ENCODE data around the gene NUB1.
"Not testable (repeated sequence)": the region's sequence is repeated elsewhere in the genome, so short reads cannot be mapped to it uniquely, and the experiment has no call there.

Gene NUB1, protein sequence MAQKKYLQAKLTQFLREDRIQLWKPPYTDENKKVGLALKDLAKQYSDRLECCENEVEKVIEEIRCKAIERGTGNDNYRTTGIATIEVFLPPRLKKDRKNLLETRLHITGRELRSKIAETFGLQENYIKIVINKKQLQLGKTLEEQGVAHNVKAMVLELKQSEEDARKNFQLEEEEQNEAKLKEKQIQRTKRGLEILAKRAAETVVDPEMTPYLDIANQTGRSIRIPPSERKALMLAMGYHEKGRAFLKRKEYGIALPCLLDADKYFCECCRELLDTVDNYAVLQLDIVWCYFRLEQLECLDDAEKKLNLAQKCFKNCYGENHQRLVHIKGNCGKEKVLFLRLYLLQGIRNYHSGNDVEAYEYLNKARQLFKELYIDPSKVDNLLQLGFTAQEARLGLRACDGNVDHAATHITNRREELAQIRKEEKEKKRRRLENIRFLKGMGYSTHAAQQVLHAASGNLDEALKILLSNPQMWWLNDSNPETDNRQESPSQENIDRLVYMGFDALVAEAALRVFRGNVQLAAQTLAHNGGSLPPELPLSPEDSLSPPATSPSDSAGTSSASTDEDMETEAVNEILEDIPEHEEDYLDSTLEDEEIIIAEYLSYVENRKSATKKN

DNA sequence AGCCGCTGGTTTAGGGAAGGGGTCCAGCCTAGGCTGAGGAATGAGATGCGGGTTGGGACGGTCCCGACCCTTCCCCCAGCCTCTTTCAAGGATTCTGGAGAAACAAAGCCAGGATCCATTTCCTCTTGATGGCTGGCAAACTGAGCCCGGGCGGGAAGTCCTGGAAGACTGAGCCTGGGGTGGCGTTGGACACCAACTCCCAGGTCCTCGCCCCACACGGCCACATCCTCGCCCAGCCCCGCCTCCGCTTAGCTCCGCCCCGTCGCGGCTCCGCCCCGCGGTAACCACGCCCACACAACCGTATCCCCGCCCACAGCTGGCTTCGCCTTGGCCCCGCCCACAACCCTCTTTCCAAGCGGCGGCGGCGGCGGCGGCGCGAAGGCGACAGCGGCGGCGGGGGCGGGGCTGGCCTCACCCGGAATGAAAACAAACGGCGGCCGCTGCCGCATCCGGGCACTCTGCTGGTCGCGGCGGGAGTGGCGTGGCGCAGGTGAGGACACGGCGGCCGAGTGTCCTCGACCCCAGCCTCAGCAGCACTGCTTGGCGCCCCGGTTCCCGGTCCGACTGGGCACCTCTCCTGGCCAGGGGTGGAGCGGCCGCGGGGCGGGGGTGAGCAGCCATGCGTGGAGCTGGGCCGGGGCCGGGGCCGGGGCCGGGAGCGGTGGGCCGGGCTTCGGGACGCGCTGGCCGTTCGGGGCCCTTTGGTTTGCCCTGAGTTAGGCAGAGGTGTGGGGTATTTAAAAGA is at the start of gene NUB1:
Gene NUB1 (plus strand): TSS at position 456 of the 745 bp plus-strand sequence. CDS start 3,538 bp downstream, outside the sequence.
- DNase-seq: peak; percentile 93 to 98

DNA sequence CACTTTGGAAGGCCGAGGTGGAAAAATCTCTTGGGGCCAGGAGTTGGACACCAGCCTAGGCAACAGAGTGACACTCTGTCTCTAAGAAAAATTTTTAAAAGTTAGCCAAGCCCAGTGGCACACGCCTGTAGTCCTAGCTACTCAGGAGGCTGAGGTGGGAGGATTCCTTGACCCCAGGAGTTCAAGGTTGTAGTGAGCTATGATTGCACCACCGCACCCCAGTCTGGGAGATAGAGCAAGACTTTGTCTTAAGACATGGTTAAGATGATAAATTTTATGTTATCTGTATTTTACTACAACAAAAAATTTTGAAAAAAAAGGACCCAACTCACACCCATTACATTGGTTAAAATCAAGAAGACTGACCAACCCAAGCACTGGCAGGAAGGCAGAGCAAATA is 48.8 kb upstream of the NUB1 start:
- DNase-seq: no peak

DNA sequence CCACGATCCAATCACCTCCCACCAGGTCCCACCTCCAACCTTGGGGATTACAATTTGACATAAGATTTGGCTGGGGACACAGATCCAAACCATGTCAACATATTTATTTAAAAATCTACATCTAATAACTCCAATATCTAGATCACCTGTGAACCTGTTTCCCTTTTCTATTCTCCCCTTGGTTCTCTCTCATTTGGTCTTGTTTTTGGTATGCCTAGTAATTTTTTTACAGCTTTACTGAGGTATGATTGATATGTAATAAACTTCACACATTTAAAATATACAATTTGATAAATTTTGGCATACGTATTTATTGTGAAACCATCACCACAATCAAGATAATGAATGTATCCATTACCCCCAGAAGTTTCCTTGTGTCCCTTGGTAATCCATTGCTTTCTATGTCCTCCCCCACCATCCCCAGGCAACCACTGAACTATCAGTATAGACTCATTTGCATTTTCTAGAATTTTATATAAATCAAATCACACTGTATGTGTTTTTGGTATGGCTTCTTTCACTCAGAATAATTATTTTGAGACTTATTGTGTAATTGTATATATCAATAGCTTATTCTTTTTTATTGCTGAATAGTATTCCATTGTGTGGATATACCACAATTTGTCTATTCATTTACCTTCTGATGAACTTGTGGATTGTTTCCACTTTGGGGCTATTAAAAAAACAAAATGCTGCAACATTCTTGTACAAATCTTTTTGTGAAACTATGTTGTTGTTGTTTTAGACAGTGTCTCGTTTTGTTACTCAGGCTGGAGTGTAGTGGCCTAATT is 45.2 kb upstream of the NUB1 start:
- DNase-seq: no peak

DNA sequence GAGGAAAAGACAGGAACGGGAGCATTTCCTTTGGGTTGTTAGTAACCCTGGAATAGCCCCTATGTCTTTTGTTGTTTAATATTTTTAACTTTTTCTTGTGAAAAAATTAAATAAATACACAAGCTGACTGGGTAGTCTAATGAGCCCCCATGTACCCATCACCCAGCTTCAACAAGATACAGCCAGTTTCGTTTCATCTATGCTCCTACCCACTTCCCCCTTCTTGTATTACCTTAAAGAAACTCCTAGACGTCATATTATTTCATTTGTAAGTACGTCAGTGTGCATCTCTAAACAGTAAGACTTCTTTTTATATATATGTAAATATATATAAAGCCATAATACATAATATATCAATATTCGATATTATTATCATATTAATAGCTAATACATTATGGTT is 42.8 kb upstream of the NUB1 start:
- no peak for DNase-seq

DNA sequence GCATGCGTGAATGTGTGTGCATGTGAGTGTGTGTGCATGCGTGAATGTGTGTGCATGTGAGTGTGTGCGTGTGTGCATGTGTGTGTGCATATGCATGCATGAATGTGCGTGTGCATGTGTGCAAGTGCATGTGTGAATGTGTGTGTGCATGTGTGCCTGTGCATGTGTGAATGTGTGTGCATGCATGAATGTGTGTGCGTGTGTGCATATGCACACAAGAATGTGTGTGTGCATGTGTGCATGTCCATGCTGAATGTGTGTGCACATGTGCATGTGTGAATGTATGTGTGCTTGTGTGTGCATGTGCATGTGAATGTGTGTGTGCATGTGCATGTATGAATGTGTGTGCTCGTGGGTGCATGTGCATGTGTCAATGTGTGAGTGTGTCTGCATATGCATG is 42.1 kb upstream of the NUB1 start:
- DNase-seq: no peak

DNA sequence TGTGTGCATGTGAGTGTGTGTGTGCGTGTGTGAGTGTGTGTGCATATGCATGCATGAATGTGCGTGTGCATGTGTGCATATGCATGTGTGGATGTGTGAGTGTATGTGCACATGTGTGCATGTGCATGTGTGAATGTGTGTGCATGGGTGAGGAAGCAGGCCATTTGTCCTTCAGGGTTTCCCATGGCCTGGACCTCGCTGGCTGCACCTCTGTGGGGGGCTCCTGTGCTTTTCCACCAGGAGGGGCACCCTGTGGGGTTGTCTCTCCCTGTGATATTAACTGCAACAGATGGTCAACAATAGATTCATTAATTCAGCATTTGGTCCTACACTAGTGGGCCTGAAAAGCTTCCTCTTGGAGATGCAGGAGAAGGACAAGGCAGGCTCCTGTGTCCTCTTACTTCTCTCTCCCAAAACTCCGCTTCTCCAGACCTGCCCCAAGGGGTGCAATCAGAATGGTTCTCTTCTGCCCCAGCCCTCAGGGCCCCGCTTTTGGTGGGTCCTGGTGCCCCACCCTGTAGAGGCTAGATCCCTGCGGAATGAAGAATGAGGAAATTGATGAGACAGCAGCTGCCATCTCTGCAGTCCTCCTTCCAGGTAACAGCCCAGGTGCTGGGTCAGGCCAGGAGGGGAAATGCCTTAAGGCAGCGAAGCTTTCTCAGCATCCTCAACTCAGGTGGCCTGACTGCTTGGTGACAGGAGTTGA is 41.5 kb upstream of the NUB1 start:
- no peak for DNase-seq

DNA sequence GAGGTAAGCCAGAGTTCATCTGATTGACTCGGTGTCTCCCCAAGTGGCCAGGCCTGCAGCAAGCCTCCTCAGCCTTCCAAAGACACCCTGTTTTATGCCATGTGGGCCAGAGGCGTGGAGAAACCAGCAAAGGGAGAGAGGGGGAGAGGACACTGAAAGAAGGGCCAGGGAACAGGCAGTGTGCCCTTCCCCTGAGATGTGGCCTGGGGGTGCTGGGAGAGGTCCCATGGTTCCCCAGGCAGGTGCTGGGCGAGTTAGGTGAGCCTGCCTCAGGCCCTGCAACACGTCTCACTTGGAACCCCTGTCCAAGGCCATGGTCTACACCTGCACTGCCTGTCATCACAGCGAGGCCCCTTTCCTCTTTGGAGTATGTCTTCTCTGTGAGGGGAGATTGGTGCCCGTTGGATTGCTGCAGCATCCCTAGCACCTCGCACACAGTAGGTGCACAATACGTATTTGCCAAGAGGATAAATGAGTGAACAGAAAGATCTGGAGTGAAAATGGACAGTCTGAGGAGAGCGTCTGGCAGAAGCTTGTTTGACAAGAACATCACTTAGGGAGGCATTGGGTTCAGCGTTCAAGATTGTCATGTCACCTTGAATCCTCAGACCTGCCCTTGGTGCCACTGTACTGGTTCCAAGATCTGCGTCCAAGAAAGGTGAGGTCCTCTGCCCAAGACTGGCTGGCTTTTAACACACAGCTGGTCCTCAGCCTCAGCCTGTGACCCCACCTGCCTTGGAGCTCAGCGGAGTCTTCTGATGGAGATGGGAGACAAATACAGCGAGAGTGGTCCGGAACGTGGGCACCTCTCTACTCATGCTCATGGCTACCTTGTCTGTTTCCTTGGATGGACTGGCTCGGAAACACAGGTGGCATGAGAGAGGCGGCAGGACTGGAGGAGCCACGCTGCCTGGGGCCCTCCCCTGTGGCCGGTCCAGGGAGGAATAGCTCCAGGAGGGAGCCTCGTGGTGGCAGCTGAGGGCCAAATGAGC is 39.8 kb upstream of the NUB1 start:
- DNase-seq: no peak

DNA sequence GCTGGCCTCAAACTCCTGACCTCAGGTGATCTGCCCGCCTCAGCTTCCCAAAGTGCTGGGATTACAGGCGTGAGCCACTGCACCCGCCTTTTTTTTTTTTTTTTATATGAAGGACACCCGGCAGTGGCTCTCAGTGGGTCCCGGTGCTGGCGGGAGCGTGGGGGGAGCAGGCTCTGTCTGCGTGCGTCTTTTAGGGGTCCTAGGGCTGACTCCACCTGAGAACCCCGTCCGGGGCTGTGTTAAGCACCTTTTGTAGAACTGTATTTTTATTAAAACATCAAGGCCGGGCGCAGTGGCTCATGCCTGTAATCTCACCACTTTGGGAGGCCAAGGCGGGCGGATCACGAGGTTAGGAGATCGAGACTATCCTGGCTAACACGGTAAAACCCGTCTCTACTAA is 37.4 kb upstream of the NUB1 start:
- DNase-seq: not testable (repeated sequence)

DNA sequence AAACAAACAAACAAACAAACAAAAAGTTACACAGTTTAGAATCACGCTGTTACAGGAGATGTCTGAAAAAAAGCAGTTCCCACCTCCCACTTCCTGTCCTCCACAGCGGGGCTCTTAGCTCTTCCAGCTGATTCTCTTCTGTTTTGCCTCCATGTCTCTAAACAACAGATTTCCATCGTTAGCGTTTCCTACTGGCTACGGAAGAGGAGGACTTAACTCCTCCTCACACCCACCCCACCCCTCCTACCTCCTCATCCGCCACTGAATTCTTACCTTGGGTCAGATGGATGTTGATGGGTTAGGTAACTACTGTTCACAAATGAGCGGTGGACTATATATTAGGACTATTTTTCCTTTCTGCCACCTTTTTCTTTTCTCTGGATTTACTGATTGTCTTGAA is 36.8 kb upstream of the NUB1 start:
- DNase-seq: no peak

DNA sequence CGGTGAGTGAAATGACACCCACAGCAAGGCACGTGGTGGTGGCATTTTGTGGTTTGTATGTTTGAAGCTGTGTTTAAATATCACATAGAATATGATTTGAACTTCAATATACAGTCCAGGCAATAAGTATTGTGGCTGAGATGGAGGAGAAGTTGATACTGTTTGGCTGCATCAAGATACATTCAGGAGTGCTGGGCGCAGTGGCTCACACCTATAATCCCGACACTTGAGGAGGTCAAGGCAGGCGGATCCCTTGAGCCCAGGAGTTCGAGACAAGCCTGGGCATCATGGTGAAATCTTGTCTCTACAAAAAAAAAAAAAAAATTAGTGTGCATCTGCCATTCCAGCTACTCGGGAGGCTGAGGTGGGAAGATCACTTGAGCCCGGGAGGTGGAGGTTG is 35.2 kb upstream of the NUB1 start:
- no peak for DNase-seq

DNA sequence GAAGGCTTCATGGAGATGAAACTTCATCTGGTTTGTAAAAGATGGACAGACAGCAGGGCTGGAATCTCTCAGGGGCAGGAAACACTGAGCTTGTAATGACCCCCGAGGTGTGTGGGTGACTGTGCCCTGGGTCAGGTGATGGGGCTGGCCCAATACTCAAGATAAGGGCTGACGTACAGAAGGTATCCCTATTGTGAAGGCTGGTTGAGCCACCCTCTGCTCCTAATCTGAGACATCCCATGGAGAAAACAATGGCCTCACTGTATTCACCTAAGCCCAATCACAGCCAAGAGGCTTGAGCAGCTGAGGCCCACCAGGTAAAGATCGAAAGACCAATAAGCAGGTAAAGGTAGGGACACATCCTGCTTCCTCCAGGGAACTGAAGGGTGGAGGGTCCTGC is 34.8 kb upstream of the NUB1 start:
- DNase-seq: no peak

DNA sequence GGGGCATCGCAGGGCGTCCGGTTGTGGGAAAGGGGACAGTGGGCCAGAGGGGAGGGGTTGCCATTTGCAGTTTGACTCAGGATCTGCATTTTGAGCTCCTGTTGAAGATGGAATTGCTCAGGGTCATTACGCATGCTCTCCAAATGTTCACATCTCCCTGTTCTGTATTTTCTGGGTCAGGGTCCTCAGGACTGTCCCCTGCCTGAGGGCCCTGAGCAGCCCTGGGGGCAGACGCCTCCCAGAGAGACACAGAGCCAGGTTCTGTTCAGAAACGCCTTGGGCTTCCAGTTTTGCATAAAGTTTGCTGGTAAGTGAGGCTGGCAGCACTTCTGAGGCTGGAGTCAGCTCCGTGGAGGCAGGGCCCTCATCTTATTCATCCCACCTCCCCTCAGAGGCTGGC is 34.1 kb upstream of the NUB1 start:
- DNase-seq: no peak

DNA sequence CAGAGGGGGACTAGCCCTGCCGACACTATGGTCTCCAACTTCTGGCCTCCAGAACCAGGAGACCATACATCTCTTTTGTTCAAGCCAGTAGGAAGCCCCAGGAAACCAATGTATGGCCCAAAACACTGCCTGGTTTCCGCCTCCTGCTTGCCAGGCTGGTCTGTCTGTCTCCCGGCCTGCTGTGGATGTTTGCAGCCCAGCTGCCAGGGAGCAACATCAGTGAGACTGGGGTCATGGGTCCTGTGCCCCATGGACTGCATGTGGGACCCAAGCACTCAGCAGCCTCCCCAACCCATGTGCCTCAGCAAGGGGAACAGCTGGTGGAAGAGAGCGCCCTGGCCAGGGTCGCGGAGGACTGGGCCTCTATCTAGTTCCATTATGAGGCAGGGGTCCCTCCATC is 33.4 kb upstream of the NUB1 start:
- no peak for DNase-seq

DNA sequence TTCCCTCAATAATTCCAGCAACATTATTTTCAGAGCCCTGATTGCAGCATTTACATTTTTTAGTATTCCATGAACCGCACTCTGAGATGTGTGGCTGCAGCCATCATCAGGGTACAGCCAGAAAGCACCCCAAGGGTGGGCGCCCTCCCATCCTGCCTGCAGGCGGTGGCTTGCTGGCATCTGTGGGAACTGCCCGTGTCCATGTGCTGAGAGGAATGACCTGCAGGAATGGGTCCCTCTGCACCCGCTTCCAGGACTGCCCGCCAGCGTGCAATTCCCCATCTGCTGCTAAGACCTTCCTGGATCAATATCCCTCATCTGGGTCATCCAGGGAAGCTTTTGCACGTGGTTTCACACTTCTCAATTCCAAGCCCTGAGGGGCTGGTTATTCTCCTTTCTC is 32.8 kb upstream of the NUB1 start:
- DNase-seq: no peak

DNA sequence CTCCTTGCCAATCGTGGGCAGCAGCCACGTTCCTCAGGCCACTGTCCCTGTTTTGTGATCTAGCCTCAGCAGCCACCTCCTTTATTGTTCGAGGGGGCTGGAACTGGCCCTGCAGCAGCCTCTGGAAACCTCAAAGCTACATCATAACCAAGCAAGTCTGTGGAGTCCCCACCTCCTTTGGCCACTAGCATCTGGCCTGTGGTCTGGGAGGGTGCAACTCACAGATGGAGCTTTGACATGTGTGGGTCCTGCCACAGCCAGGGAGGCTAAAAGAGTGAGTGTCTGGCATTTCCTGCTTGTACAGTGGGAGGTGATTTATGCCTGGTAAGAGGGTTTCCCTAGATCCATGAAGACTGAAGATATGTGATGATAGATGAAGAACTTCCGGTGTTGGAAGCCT is 32.3 kb upstream of the NUB1 start:
- DNase-seq: no peak

DNA sequence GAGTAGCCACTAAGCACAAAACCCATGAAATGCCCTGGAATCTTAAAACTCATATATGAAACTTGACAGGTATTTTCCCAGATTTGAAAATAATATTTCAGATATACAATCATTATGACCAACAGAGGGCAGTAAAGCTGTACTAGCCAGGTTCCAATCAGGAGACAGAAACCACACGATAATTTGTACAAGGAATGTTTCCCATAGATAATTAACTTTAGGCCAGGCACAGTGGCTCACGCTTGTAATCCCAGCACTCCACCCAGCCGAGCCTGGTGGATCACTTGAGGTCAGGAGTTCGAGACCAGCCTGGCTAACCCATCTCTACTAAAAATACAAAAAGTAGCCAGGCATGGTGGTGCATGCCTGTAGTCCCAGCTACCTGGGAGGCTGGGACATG is 31.0 kb upstream of the NUB1 start:
- no peak for DNase-seq

DNA sequence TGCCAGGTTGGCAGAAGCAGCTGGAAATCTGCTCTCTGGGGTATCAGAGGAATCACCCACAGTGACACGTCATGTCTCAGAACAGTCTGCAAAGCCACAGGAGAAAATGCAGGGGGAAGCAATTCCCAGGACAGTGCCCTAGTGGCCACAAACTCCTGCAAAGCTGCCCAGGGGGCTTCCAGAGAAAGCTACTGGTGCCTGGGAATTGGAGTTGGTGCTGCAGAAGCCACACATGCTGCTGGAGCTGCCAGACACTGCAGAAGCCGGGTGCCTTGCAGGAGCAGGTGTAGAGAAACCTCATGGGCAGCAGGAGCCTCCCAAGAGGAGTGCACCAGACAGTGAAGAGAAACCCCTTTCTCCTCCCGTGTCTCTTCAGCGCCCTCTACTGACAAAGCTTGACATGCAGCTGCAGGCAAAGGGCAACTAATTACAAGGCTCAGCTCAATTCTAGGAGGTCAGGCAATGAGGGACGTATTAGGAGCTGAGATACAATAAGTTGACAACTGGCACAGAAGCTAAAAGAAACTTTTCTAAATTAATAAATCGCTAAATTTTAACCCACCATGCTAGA is 30.2 kb upstream of the NUB1 start:
- DNase-seq: peak; percentile 30 to 33

DNA sequence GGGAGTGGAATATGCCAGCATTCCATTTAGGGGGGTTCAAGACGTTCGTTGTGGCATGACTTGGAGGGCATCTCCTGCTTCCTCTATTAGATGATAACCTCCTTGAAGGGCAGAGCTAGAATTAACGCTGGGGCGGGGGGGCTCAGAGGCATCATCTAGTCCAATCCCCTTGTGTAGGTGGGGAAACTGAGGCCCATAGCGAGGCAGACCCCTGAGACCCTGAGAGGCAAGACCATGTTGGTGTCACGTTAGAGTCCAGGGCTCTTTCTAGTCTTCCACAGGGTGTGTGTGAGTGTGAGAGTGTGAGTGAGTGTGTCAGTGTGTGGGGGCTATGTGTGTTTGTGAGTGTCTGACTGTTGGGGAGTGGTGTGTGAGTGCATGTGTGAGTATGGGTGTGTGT is 29.3 kb upstream of the NUB1 start:
- no peak for DNase-seq

DNA sequence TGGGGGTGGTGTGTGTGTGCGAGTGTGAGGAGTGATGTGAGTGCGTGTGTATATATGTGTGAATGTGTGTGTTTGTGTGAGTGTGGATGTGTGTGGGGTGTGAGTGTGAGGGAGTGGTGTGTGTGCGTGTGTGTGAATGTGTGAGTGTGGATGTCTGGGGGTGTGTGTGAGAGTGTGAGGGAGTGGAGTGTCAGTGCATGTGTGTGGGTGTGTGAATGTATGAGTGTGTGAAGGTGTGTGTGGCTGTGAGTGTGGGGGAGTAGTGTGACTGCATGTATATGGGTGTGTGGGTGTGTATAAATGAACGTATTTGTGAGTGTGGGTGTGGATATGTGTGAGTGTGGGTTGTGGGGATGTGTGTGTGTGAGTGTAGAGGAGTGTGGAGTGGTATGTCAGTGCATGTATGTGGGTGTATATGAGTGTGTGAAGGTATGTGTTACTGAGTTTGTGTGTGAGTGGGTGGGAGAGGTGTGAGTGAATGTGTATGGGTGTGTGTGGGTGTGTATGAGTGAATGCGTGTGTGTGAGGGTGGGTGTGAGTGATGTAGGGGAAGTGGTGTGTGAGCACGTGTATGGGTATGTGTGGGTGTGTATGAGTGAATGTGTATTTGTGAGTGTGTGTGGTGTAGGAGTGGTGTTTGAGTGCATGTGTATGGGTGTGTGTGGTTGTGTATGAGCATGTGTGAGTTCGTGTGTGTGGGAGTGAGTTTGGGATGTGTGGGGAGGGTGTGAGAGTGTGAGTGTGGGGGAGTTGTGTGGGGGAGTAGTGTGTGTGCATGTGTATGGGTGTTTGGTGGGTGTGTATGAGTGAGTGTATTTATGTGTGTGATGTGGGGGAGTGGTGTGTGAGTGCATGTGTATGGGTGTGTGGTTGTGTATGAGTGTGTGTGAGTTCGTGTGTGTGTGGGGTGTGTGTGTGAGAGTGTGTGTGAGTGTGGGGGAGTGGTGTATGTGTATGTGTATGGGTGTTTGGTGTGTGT is 28.5 kb upstream of the NUB1 start:
- no peak for DNase-seq

DNA sequence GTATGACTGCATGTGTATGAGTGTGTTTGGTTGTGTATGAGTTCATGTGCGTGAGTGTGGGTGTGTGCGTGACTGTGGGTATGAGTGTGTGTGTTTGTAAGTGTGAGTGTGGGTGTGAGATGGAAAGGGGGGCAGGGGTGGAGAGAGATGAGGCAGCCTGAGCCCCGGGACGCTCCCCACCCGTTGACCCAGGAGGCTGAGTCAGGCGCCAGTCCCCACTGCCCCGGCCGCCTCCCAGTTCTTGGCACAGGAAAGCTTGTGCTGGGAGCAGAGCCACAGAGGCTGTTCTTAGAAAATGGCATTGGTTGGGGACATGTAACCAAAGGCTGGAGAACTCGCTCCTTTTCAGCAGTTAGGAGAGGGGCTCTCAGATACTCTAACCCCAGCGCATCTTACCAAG is 27.8 kb upstream of the NUB1 start:
- DNase-seq: no peak

All from stimulated activated CD4-positive, alpha-beta T cell treated with anti-CD3 and anti-CD28 coated beads, Interleukin-2, amount 100 ng/mL, for 48 hours (primary cell).